Stimulated activated CD4-positive, alpha-beta T cell treated with anti-CD3 and anti-CD28 coated beads, Interleukin-1b, Interleukin-23, amount 100 ng/mL, for 24 hours (primary cell): ENCODE results near the gene PTPRG.

Experiments used
- DNase-seq, 4 experiments: peaks; one replicate each; pipeline ENCODE4 v3.0.0-alpha.2; 2020; ENCODE audit warnings: low read depth in 4 of 4, low spot score in 1 of 4

Gene PTPRG

GRCh38 chr3:62300617-62301016 is 739.2 kb downstream of the PTPRG start:
- DNase-seq: no peak

- DNase-seq: no peak
These were observed 750.8 kb downstream of the PTPRG start for GRCh38 chr3:62312201-62312600.

GRCh38 chr3:62316525-62316924 is 755.2 kb downstream of the PTPRG start:
- DNase-seq: no peak

- DNase-seq: no peak
These were observed 757.0 kb downstream of the PTPRG start for GRCh38 chr3:62318365-62318751.

- peak; percentile 21 to 64 (median 52) for DNase-seq
These were observed 757.6 kb downstream of the PTPRG start for GRCh38 chr3:62318752-62319569.

GRCh38 chr3:62319570-62320243 is 758.3 kb downstream of the PTPRG start:
- no peak for DNase-seq

- no peak for DNase-seq
These were observed 761.9 kb downstream of the PTPRG start for GRCh38 chr3:62323241-62323640.

GRCh38 chr3:62325896-62326295 is 764.5 kb downstream of the PTPRG start:
- DNase-seq: no peak

GRCh38 chr3:62329971-62330370 is 768.6 kb downstream of the PTPRG start:
- no peak for DNase-seq

- no peak for DNase-seq
These were observed 770.6 kb downstream of the PTPRG start for GRCh38 chr3:62332017-62332416.

GRCh38 chr3:62332835-62333244 is 771.5 kb downstream of the PTPRG start:
- no peak for DNase-seq

GRCh38 chr3:62335196-62335595 is 773.8 kb downstream of the PTPRG start:
- DNase-seq: no peak

GRCh38 chr3:62343755-62344154 is 782.4 kb downstream of the PTPRG start:
- DNase-seq: no peak
